ES-I3 (cell line): Measurements from ENCODE around the gene KCNC1.

Experiments
- H3K36me3 ChIP-seq: 2 replicates; pipeline ENCODE4 v1.6.1; 2013; ENCODE audit warnings: mild to moderate bottlenecking, low read length, control low read depth, moderate library complexity; ENCODE audit not compliant: insufficient read depth
- H3K4me1 ChIP-seq: 2 replicates; pipeline ENCODE4 v1.6.1; 2013; ENCODE audit warnings: mild to moderate bottlenecking, control low read depth, low read length; ENCODE audit not compliant: insufficient read depth
- H3K9ac ChIP-seq: 2 replicates; pipeline ENCODE4 v1.6.1; 2013; ENCODE audit warnings: low read depth, mild to moderate bottlenecking, low read length, moderate library complexity
- H3K9me3 ChIP-seq: 2 replicates; pipeline ENCODE4 v1.6.1; 2013; ENCODE audit warnings: mild to moderate bottlenecking, low read length, moderate library complexity; ENCODE audit not compliant: control insufficient read depth, insufficient read depth

Gene KCNC1

DNA sequence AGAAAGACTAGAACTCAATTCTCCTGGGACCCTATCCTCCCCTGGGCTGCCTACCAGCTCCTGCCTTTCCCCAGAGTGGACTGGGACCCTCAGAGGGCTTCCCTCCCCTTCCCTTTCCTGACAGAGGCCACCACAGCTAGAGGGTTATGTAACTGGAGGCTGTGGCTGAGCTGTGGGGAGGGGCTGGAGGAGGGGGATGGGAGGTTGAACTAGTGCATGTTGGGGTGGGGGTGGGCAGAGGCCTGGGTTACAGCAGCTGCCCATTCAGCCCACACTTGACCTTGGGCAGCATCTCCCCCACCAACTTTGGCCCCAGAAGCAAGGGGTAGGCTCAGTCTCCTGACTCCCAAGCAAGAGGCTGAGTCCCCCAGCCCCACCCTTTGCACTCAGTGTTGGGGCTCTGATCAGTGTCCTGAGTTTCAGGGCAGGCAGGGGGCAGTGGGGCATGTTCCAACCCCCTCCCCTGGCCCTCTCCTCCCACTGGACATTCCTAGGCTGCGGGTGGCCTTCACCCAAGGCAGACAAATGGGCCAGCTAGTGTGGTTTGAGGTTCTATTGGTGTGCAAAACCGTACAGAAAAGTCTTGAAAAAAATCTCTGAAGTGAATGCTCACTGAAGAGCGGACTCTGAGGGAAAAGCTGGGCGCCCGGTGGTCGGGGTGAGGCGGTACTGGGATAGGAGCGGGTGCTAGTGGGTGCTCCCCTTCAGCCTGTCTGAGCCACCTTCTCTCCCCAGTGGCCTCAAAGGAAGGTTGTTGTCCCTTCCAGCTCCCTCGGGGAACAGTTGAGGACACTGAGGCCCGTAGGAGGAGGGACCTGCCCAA lies 3.8 kb downstream of the KCNC1 start:
- no peaks in the 10 kb centered on the region for H3K36me3 ChIP-seq
- no peaks in the 10 kb centered on the region for H3K9me3 ChIP-seq
- H3K4me1 ChIP-seq: peaks cover 10% of the 10 kb centered on the region
- no peak overlapping the region; the same call in 1 of the 2 replicates for H3K9ac ChIP-seq

DNA sequence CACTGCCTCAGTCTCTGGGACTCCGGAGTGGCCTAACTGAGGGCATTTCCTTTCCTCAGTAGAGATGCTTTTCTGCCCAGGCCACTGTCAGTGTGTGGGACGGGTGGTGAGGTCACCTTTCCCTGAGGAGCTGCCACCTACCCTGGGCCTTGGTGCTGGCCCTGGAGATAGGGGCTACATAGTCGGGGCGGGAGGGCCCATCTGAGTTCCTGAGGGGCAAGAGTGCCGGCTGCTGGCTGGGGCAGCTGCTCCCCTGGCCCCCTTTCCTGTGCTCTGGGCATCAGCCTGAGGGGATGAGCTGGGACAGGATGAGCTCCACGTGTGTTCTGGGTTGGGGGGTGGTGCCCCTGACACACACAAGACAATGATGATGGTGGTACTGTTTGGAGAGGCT lies 5.4 kb downstream of the KCNC1 start:
- Histone ChIP-seq H3K9ac (no peak overlapping the region), H3K4me1 (peaks cover 10% of the 10 kb centered on the region), H3K9me3 (no peaks in the 10 kb centered on the region), H3K36me3 (no peaks in the 10 kb centered on the region)

DNA sequence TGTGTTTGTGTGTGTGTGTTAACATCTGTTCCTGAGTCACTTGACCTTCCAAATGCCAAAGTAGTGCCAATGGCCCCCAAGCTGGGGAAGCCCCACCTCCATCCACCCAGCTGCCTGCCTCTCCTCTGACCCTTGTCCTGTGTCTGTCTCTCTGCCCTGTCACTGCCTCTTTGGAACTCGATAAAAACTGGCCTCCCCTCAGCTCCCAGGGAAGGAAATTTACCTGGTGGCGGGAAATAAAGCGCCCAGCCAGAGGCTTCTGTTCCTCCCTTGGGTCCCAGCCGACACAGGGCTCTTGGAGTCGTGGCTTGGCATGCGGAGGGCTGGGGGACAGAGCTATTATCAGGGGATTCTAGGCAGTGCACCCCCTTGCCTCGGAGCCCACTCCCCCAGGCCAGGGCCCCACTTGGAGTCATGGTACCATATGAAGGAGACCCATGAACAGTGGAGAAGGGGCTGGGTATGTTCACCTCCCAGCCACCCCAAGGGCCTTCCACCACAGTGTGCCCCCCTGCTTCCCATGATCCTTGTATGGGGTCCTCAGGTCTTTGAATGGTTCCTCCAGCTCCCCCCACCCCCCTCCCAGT lies 6.2 kb downstream of the KCNC1 start:
- Histone ChIP-seq H3K36me3 (no peaks in the 10 kb centered on the region), H3K9me3 (no peaks in the 10 kb centered on the region), H3K9ac (no peak overlapping the region), H3K4me1 (peaks cover 10% of the 10 kb centered on the region)

DNA sequence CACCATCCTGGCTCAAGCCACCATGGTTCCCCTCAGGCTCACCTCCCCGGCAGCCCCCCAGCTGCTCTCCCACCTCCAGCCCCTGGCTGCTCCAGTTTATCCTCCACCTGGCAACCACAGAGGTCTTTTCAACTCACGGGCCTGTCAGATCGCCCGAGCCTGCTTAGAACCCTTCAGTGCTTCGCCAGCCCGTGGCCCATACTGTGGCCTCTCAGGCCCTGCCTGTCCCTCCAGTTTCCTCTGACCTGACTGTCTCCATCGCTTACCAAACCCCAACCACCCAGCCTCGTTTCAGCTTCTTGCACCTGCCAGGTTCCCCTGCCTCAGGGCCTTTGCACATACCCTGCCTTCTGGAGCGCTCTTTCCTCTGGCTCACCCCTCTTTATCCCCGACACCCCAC lies 6.9 kb downstream of the KCNC1 start:
- H3K9me3 ChIP-seq: no peaks in the 10 kb centered on the region
- no peak overlapping the region for H3K9ac ChIP-seq
- peaks cover 10% of the 10 kb centered on the region for H3K4me1 ChIP-seq
- no peaks in the 10 kb centered on the region for H3K36me3 ChIP-seq

DNA sequence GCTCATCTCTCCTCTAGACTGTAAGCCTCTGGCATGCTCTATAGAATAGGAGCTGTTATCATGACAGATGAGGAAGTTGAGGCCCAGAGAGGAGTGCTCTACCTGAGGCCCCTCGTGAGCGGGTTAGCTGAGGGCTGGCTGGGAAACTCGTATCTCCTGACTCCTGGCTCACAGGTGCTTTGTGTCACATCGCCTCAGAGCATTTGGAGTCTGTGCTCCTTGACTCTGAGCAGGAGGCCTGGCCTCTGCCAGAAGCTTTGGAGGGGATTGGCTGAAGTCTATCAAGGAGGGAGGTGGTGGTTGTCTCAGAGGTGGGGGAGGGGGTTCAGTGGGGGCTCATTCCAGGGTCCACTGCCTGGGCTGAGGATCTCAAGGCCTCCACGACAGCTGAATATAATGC lies 7.4 kb downstream of the KCNC1 start:
- Histone ChIP-seq H3K4me1 (peaks cover 10% of the 10 kb centered on the region), H3K9ac (no peak overlapping the region), H3K36me3 (no peaks in the 10 kb centered on the region), H3K9me3 (no peaks in the 10 kb centered on the region)

DNA sequence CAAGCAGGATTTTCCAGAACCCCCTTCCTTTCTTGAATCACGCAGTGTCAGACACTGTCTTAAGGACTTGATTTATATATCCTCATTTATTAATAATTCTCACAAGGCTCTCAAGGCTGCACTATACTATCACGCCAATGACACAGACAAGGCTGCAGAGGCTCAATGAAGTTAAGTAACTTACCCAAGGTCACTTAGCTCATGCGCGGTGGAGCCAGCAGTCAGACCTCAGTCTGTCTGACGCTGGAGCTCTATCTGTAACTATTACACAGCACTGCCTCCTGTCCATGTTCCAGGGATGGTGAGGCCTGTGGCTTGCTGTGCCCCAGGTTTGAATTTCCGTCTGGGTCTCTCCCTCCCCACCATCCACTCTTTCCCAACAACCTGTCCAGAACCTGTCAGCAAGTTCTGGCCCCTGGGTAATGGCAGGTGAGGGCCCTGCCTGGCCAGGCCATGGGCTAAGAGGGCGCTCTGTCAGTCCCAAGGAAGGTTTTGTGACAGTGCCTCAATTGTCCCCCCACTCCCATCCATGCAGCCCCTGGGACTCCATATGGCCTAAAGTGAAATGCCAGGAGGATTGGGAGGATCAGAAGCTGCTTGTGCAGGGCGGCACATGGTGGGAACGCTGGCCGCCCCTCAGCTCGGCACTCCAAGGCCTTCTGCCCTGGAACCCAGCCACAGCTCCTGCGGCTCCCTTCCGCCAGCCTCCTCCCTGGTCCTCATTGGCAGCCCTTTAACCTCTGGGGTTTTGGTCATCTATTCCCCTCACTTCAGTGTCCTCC lies 8.6 kb downstream of the KCNC1 start:
- no peak overlapping the region for H3K9ac ChIP-seq
- H3K4me1 ChIP-seq: peaks cover 10% of the 10 kb centered on the region
- H3K9me3 ChIP-seq: no peaks in the 10 kb centered on the region
- H3K36me3 ChIP-seq: no peaks in the 10 kb centered on the region

DNA sequence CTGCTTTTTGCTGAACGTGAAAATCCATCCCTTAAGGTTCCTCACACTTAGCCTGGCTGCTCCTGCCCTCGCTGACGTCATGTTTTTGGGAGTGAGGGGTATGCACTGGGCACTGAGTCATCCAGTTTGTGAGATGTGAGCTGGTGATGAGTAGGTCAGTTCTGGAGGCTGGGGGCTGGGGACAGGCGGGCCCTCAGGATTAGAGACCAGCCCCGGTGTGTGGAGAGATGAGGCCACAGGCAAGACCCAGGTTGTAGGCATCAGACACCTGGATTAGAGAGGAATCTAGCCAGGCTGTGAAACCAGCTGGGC lies 9.2 kb downstream of the KCNC1 start:
- Histone ChIP-seq H3K9me3 (no peaks in the 10 kb centered on the region), H3K36me3 (no peaks in the 10 kb centered on the region), H3K4me1 (peaks cover 5% of the 10 kb centered on the region), H3K9ac (no peak overlapping the region)

DNA sequence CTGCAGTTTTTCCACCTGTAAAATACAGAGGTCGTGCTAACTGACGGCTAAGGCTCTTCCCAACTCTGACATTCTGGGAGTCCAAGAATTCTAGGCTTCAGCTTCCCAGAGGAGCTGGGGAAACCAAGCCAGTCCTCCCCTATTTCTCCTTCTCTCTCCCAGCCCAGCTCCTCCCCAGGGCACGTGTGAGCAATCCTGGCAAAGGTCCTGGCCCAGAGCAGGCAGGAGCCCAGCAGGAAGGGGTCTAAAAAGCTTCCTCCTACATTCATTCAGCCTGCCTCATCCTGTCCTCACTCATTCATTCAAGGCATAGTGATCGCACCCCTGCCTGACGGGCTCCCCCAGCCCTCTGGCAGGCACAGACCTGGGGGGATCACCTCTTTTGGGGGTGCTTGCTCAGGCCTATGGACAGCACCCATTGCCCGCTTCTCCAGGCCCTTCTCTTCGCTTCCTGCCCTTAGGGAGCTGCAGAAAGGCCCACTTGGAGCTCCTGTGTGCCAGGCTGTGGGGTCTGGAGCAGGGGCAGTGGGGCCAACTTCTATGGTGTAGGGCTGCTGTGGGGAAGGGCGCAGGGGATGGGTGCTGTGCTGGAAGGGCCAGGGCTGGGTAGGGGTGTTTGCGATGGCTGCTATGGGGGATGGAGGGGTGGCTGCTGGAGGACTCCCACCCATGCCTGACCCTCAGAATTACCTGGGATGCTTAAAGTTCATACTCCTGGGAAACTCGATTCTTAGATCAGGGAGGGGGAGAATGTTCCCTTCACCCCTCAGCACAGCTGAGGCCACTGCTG lies 9.8 kb downstream of the KCNC1 start:
- H3K36me3 ChIP-seq: no peaks in the 10 kb centered on the region
- no peaks in the 10 kb centered on the region for H3K9me3 ChIP-seq
- H3K9ac ChIP-seq: no peak overlapping the region
- H3K4me1 ChIP-seq: peaks cover 1% of the 10 kb centered on the region

DNA sequence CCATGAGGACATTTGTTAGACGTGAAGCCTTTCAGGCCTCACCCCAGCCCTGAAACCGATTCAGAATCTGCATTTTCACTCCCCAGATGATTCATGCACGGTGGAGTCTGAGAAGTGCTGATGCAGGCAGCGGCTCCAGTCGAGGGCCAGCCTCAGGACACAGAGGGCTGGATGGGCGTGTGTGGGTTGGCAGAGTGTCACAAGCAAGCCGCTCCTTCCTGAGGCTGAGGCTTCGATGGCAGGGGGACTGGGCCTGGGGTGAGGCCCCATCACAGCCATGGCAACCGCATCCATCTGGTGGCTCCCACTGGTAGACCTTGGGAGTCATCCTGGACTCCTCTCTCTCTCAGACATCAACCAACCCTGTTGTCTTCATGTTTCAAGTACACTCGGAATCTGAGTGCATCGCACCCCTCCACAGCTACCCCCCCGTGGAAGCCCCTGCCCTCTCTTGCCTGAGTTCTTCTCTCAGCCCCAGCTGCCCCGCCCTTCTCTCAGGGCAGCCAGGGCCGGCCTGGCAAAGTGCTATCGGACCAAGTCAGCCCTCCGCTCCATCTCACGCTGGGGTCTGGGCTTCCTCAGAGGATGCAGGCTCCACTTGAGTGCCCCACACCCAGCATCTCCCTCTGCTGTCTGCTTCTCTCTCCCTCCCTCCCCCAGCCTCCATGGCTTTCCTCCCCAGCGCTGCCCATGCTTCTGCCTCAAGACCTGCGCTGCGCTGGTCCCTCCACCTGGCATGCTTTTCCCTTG lies 10.6 kb downstream of the KCNC1 start:
- no peaks in the 10 kb centered on the region for H3K36me3 ChIP-seq
- H3K4me1 ChIP-seq: no peaks in the 10 kb centered on the region
- H3K9ac ChIP-seq: no peak overlapping the region
- no peaks in the 10 kb centered on the region for H3K9me3 ChIP-seq

DNA sequence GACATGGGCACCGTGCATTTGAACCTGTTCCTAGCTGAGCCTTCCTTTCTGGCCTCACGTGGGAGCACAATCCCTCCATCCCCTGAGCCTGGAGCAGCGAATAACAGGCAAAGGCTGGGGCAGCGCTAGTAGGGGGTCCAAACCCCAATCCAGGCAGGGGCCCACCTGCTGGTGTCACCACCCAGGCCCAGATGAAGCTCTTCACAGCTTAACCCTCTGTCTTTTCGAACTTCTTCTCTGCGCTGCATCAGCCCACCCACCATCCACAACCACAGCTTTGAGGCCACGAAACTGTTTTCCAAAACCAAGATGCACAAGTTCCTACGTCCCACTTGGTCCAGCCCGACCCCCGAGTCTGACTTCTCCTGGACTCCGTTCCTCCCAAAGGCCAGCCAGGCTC lies 11.5 kb downstream of the KCNC1 start:
- Histone ChIP-seq H3K4me1 (no peaks in the 10 kb centered on the region), H3K9ac (no peak overlapping the region), H3K9me3 (no peaks in the 10 kb centered on the region), H3K36me3 (no peaks in the 10 kb centered on the region)

DNA sequence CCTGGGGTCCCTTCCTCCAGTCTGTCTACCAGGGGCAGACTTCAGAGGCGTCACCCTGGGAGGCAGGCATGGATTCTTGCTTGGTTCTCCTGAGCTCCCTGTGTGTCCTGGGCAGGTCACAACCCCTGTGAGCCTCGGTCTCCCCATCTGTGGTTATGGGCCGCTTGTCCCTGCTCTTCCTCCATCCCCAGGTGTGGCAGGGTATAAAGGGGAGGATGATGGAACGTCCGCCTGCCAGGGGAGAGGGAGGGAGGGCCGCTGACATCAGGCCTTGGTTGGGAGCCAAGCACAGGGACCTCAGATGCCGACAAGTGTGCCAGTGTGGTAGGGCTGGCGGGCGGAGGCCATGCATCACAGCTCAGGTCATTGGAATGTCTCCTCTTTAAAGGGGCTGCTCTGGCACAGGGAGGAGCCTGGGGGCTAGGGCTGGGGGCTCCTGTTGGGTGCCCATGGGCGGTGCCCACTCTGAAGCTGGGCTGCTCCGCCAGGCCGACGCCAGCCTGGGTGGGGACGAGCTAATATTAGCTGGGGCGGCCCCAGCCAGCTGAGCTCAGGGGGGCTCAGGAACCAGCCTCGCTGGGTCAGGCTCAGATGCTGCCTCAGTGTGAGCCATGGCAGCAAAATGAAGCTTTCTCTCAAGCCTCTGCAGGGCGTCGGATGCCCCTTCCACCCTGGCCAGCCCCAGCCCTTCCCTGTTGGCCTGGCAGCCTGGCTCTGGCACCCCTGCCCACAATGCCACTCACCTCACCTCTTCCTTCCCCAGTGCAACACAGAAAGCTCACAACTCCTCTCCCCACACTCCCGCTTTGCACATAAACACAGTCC lies 12.8 kb downstream of the KCNC1 start:
- Histone ChIP-seq H3K36me3 (no peaks in the 10 kb centered on the region), H3K9ac (no peak overlapping the region), H3K4me1 (no peaks in the 10 kb centered on the region), H3K9me3 (no peaks in the 10 kb centered on the region)

DNA sequence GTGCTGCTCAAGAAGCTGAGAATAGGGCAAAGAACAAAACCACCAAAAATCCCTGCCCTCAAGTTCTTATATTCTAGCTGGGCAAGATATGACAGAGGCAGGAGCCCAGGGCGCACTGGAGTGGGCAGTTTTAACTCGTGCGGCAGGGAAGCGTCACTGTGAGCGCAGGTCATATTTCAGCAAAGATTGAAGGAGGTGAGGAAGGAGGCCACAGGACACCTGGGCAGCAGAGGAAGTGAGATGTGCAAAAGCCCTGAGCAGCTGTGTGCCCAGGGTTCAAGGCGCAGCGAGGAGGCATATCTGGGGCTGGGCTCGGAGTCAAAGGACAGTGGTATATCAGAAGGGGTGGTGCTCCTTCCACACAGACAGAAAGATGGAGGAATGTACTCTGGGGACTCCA lies 13.5 kb downstream of the KCNC1 start:
- no peaks in the 10 kb centered on the region for H3K36me3 ChIP-seq
- H3K9me3 ChIP-seq: no peaks in the 10 kb centered on the region
- no peak overlapping the region for H3K9ac ChIP-seq
- no peaks in the 10 kb centered on the region for H3K4me1 ChIP-seq
